ENCODE data around the gene TCEA3.

Gene TCEA3

GRCh38 chr1:23437355-23437664 lies 12.8 kb upstream of the TCEA3 start:
- Mint-ChIP-seq H3K4me3 (no peak overlapping the region), H3K9me3 (no peaks in the 10 kb centered on the region)

GRCh38 chr1:23436520-23437354 lies 12.2 kb upstream of the TCEA3 start:
- Mint-ChIP-seq H3K27ac (no peak overlapping the region), H3K27me3 (ENCODE audit: low read depth) (peaks cover 8% of the 10 kb centered on the region), H3K4me3 (no peak overlapping the region), H3K9me3 (no peaks in the 10 kb centered on the region), H3K36me3 (ENCODE audit: low read depth) (no peaks in the 10 kb centered on the region), H3K4me1 (ENCODE audit: low read depth) (no peaks in the 10 kb centered on the region)
- no peak for DNase-seq (ENCODE audit: low spot score)

More at GRCh38 chr1:23437355-23437664, 12.8 kb upstream of the TCEA3 start:
- Mint-ChIP-seq H3K36me3 (ENCODE audit: low read depth) (no peaks in the 10 kb centered on the region), H3K27ac (no peak overlapping the region), H3K4me1 (ENCODE audit: low read depth) (no peaks in the 10 kb centered on the region), H3K27me3 (ENCODE audit: low read depth) (peaks cover 8% of the 10 kb centered on the region)
- DNase-seq (ENCODE audit: low spot score): no peak

- H3K36me3 Mint-ChIP-seq (ENCODE audit: low read depth): no peaks in the 10 kb centered on the region
- H3K4me1 Mint-ChIP-seq (ENCODE audit: low read depth): no peaks in the 10 kb centered on the region
- DNase-seq (ENCODE audit: low spot score): no peak
- no peaks in the 10 kb centered on the region for H3K9me3 Mint-ChIP-seq
- no peak overlapping the region for H3K27ac Mint-ChIP-seq
- peaks cover 8% of the 10 kb centered on the region for H3K27me3 Mint-ChIP-seq (ENCODE audit: low read depth)
- no peak overlapping the region for H3K4me3 Mint-ChIP-seq
Observed at GRCh38 chr1:23434260-23434775, 9.8 kb upstream of the TCEA3 start.

- H3K9me3 Mint-ChIP-seq: no peaks in the 10 kb centered on the region
- no peak for DNase-seq (ENCODE audit: low spot score)
- no peaks in the 10 kb centered on the region for H3K36me3 Mint-ChIP-seq (ENCODE audit: low read depth)
- no peak overlapping the region for H3K27ac Mint-ChIP-seq
- H3K27me3 Mint-ChIP-seq (ENCODE audit: low read depth): peaks cover 18% of the 10 kb centered on the region
- H3K4me3 Mint-ChIP-seq: no peak overlapping the region
- no peaks in the 10 kb centered on the region for H3K4me1 Mint-ChIP-seq (ENCODE audit: low read depth)
Observed at GRCh38 chr1:23433122-23433521, 8.6 kb upstream of the TCEA3 start.

GRCh38 chr1:23431431-23431830 lies 6.9 kb upstream of the TCEA3 start:
- H3K27ac Mint-ChIP-seq: no peak overlapping the region
- H3K36me3 Mint-ChIP-seq (ENCODE audit: low read depth): no peaks in the 10 kb centered on the region
- H3K4me1 Mint-ChIP-seq (ENCODE audit: low read depth): no peaks in the 10 kb centered on the region
- DNase-seq (ENCODE audit: low spot score): no peak
- peaks cover 27% of the 10 kb centered on the region for H3K27me3 Mint-ChIP-seq (ENCODE audit: low read depth)
- H3K4me3 Mint-ChIP-seq: no peak overlapping the region
- H3K9me3 Mint-ChIP-seq: no peaks in the 10 kb centered on the region

- no peak overlapping the region for H3K4me3 Mint-ChIP-seq
- no peaks in the 10 kb centered on the region for H3K9me3 Mint-ChIP-seq
- H3K4me1 Mint-ChIP-seq (ENCODE audit: low read depth): no peaks in the 10 kb centered on the region
- DNase-seq (ENCODE audit: low spot score): no peak
- no peak overlapping the region for H3K27ac Mint-ChIP-seq
- peaks cover 30% of the 10 kb centered on the region for H3K27me3 Mint-ChIP-seq (ENCODE audit: low read depth)
- no peaks in the 10 kb centered on the region for H3K36me3 Mint-ChIP-seq (ENCODE audit: low read depth)
Observed at GRCh38 chr1:23430803-23431202, 6.3 kb upstream of the TCEA3 start.

GRCh38 chr1:23428136-23428905 lies 3.8 kb upstream of the TCEA3 start:
- no peak for DNase-seq (ENCODE audit: low spot score)
- no peak overlapping the region for H3K27ac Mint-ChIP-seq
- no peaks in the 10 kb centered on the region for H3K36me3 Mint-ChIP-seq (ENCODE audit: low read depth)
- H3K27me3 Mint-ChIP-seq (ENCODE audit: low read depth): peaks cover 41% of the 10 kb centered on the region
- H3K4me1 Mint-ChIP-seq (ENCODE audit: low read depth): peaks cover 5% of the 10 kb centered on the region
- no peak overlapping the region for H3K4me3 Mint-ChIP-seq
- H3K9me3 Mint-ChIP-seq: no peaks in the 10 kb centered on the region

GRCh38 chr1:23427550-23427949 lies 3.0 kb upstream of the TCEA3 start:
- Mint-ChIP-seq H3K4me3 (no peak overlapping the region), H3K9me3 (no peaks in the 10 kb centered on the region), H3K36me3 (ENCODE audit: low read depth) (no peaks in the 10 kb centered on the region), H3K27ac (no peak overlapping the region), H3K4me1 (ENCODE audit: low read depth) (peaks cover 13% of the 10 kb centered on the region), H3K27me3 (ENCODE audit: low read depth) (peaks cover 44% of the 10 kb centered on the region)
- DNase-seq (ENCODE audit: low spot score): no peak

- no peak overlapping the region for H3K27ac Mint-ChIP-seq
- peaks cover 20% of the 10 kb centered on the region for H3K4me1 Mint-ChIP-seq (ENCODE audit: low read depth)
- peaks cover 44% of the 10 kb centered on the region for H3K27me3 Mint-ChIP-seq (ENCODE audit: low read depth)
- H3K36me3 Mint-ChIP-seq (ENCODE audit: low read depth): no peaks in the 10 kb centered on the region
- no peaks in the 10 kb centered on the region for H3K9me3 Mint-ChIP-seq
- H3K4me3 Mint-ChIP-seq: no peak overlapping the region
- DNase-seq (ENCODE audit: low spot score): no peak
Observed at GRCh38 chr1:23426828-23427227, 2.3 kb upstream of the TCEA3 start.

GRCh38 chr1:23425193-23425494 lies 596 bp upstream of the TCEA3 start:
- no peaks in the 10 kb centered on the region for H3K9me3 Mint-ChIP-seq
- no peaks in the 10 kb centered on the region for H3K36me3 Mint-ChIP-seq (ENCODE audit: low read depth)
- H3K27ac Mint-ChIP-seq: no peak overlapping the region
- DNase-seq (ENCODE audit: low spot score): no peak
- peak overlapping the region; percentile 49 for H3K4me3 Mint-ChIP-seq
- H3K27me3 Mint-ChIP-seq (ENCODE audit: low read depth): peaks cover 44% of the 10 kb centered on the region
- H3K4me1 Mint-ChIP-seq (ENCODE audit: low read depth): peaks cover 25% of the 10 kb centered on the region

GRCh38 chr1:23423415-23424292 lies 894 bp downstream of the TCEA3 start:
- DNase-seq (ENCODE audit: low spot score): no peak
- Mint-ChIP-seq H3K27me3 (ENCODE audit: low read depth) (peaks cover 40% of the 10 kb centered on the region), H3K4me1 (ENCODE audit: low read depth) (peaks cover 30% of the 10 kb centered on the region)

GRCh38 chr1:23422941-23423340 lies 1.6 kb downstream of the TCEA3 start:
- H3K4me3 Mint-ChIP-seq: peak overlapping the region; percentile 84
- H3K9me3 Mint-ChIP-seq: no peaks in the 10 kb centered on the region
- peaks cover 30% of the 10 kb centered on the region for H3K4me1 Mint-ChIP-seq (ENCODE audit: low read depth)
- H3K27ac Mint-ChIP-seq: peak overlapping the region; percentile 52
- DNase-seq (ENCODE audit: low spot score): no peak
- peaks cover 33% of the 10 kb centered on the region for H3K27me3 Mint-ChIP-seq (ENCODE audit: low read depth)
- peaks cover 2% of the 10 kb centered on the region for H3K36me3 Mint-ChIP-seq (ENCODE audit: low read depth)

More at GRCh38 chr1:23423415-23424292, 894 bp downstream of the TCEA3 start:
- H3K36me3 Mint-ChIP-seq (ENCODE audit: low read depth): peaks cover 2% of the 10 kb centered on the region
- H3K4me3 Mint-ChIP-seq: peak overlapping the region; percentile 84
- no peaks in the 10 kb centered on the region for H3K9me3 Mint-ChIP-seq
- H3K27ac Mint-ChIP-seq: peak overlapping the region; percentile 52

GRCh38 chr1:23422241-23422877 lies 2.2 kb downstream of the TCEA3 start:
- peak; percentile 32 for DNase-seq (ENCODE audit: low spot score)
- H3K9me3 Mint-ChIP-seq: no peaks in the 10 kb centered on the region
- peaks cover 30% of the 10 kb centered on the region for H3K4me1 Mint-ChIP-seq (ENCODE audit: low read depth)
- peak overlapping the region; percentile 58 for H3K27ac Mint-ChIP-seq
- peaks cover 2% of the 10 kb centered on the region for H3K36me3 Mint-ChIP-seq (ENCODE audit: low read depth)
- H3K27me3 Mint-ChIP-seq (ENCODE audit: low read depth): peaks cover 31% of the 10 kb centered on the region
- H3K4me3 Mint-ChIP-seq: peak overlapping the region; percentile 84

Measured in T-helper 2 cell treated with Interferon-gamma antibody and Interleukin-4, amounts not matched to agents 5 μg/mL and 100 μg/mL, for 36 hours (primary cell).